CD14-positive monocyte (primary cell): ENCODE results near the gene CCDC50. TPM values are rescaled to one million over a fixed set of nuclear protein-coding genes. Genes with fewer than 3 reads are reported as not detected.

Source experiments
- DNase-seq, 3 donors: peaks; one replicate each; pipeline ENCODE4 v3.0.0-alpha.2; 2011 to 2022
- H2AFZ ChIP-seq: 2 replicates; pipeline ENCODE4 v1.6.0; 2012; ENCODE audit warnings: mild to moderate bottlenecking, low read depth, low read length, inconsistent platforms; ENCODE audit not compliant: insufficient read depth, poor library complexity, severe bottlenecking
- H3K27ac ChIP-seq, 2 donors: 1 replicate in 1 of 2; 2 replicates in 1 of 2; pipeline ENCODE4 v1.5.1; 2012 to 2013; ENCODE audit warnings: low read length in 2 of 2, control low read depth in 1 of 2, inconsistent platforms in 1 of 2, low read depth in 1 of 2, mild to moderate bottlenecking in 1 of 2
- H3K27me3 ChIP-seq, 2 donors: one replicate each; pipeline versions ENCODE4 v1.6.0 to v1.6.1; 2011 to 2013; ENCODE audit warnings: low read length in 2 of 2; ENCODE audit not compliant: control insufficient read depth in 2 of 2, insufficient read depth in 2 of 2
- H3K36me3 ChIP-seq, 2 donors: replicated peaks in 1 of 2; 1 replicate in 1 of 2; 2 replicates in 1 of 2; pipeline versions ENCODE4 v1.5.1 to v1.6.1; 2012 to 2013; ENCODE audit warnings: low read length in 2 of 2, control low read depth in 1 of 2, inconsistent platforms in 1 of 2, mild to moderate bottlenecking in 1 of 2; ENCODE audit not compliant: insufficient read depth in 2 of 2, control insufficient read depth in 1 of 2
- H3K4me1 ChIP-seq, 2 donors: 1 replicate in 1 of 2; 2 replicates in 1 of 2; pipeline versions ENCODE4 v1.5.1 to v1.6.1; 2012 to 2013; ENCODE audit warnings: low read length in 2 of 2, control low read depth in 1 of 2, inconsistent platforms in 1 of 2, mild to moderate bottlenecking in 1 of 2, moderate library complexity in 1 of 2; ENCODE audit not compliant: insufficient read depth in 2 of 2, control insufficient read depth in 1 of 2
- H3K4me2 ChIP-seq: replicated peaks from 2 replicates; pipeline ENCODE3; 2012; ENCODE audit warnings: low read length, moderate library complexity, mild to moderate bottlenecking; ENCODE audit not compliant: poor library complexity, severe bottlenecking; ENCODE audit errors: extremely low read depth
- H3K4me3 ChIP-seq, 3 experiments: fragments of 200-600 bp in 1 of 3; sonication (generic) in 1 of 3; replicated peaks in 1 of 3; 1 replicate in 2 of 3; 2 replicates in 1 of 3; pipeline ENCODE4 v1.5.1; 2011 to 2013; ENCODE audit warnings: low read length in 3 of 3, mild to moderate bottlenecking in 3 of 3, control low read depth in 2 of 3, low read depth in 2 of 3, inconsistent platforms in 1 of 3, moderate library complexity in 1 of 3
- H3K79me2 ChIP-seq: 2 replicates; pipeline ENCODE4 v1.6.0; 2012; ENCODE audit warnings: mild to moderate bottlenecking, control low read depth, inconsistent platforms, low read length, moderate library complexity; ENCODE audit not compliant: insufficient read depth
- H3K9ac ChIP-seq: 2 replicates; pipeline ENCODE4 v1.6.0; 2017; ENCODE audit warnings: low read length, mild to moderate bottlenecking; ENCODE audit not compliant: insufficient read depth, poor library complexity, severe bottlenecking
- H3K9me3 ChIP-seq, 2 donors: replicated peaks in 1 of 2; 1 replicate in 1 of 2; 2 replicates in 1 of 2; pipeline versions ENCODE4 v1.5.1 to v1.6.1; 2012 to 2013; ENCODE audit warnings: low read length in 2 of 2, control low read depth in 1 of 2; ENCODE audit not compliant: control insufficient read depth in 1 of 2, insufficient read depth in 1 of 2
- H4K20me1 ChIP-seq: 2 replicates; pipeline ENCODE4 v1.6.0; 2012; ENCODE audit warnings: mild to moderate bottlenecking, low read length, control low read depth, moderate library complexity; ENCODE audit not compliant: insufficient read depth
- H3K27ac Mint-ChIP-seq, 7 donors: one replicate each; pipeline ENCODE4 v1.8.0; 2020; ENCODE audit warnings: mild to moderate bottlenecking in 7 of 7, mixed read lengths in 7 of 7, moderate library complexity in 6 of 7, inconsistent platforms in 2 of 7
- H3K27me3 Mint-ChIP-seq, 3 donors: one replicate each; pipeline ENCODE4 v1.8.0; 2021 to 2022; ENCODE audit warnings: low read depth in 3 of 3, mild to moderate bottlenecking in 3 of 3, mixed read lengths in 3 of 3, moderate library complexity in 3 of 3, inconsistent platforms in 1 of 3
- H3K36me3 Mint-ChIP-seq, 2 donors: one replicate each; pipeline ENCODE4 v1.8.0; 2020; ENCODE audit warnings: mixed read lengths in 2 of 2, inconsistent platforms in 1 of 2, mild to moderate bottlenecking in 1 of 2
- H3K4me1 Mint-ChIP-seq: one replicate; pipeline ENCODE4 v1.8.0; 2020; ENCODE audit warnings: mild to moderate bottlenecking, mixed read lengths
- H3K4me3 Mint-ChIP-seq, 2 donors: one replicate each; pipeline ENCODE4 v1.8.0; 2020; ENCODE audit warnings: mild to moderate bottlenecking in 2 of 2, mixed read lengths in 2 of 2, moderate library complexity in 1 of 2
- H3K9me3 Mint-ChIP-seq, 7 donors: one replicate each; pipeline ENCODE4 v1.8.0; 2020 to 2022; ENCODE audit warnings: mixed read lengths in 7 of 7, mild to moderate bottlenecking in 6 of 7, moderate library complexity in 6 of 7, inconsistent platforms in 2 of 7
- CTCF ChIP-seq: fragments of 200-600 bp; IDR thresholded peaks from one replicate; pipeline ENCODE4 v1.8.0; 2022; ENCODE audit warnings: antibody characterized with exemption, mild to moderate bottlenecking
- WGBS: methylation state at CpG from one replicate; pipeline ENCODE4 v1.1.5; 2013; ENCODE audit warnings: missing lambda C conversion rate; ENCODE audit not compliant: insufficient coverage; 5-methylcytosine and 5-hydroxymethylcytosine counted together
- intact Hi-C, 2 donors: fragments of 100-400 bp; cut with micrococcal nuclease; formaldehyde crosslinking; loops; one replicate each; pipeline versions ENCODE4 v1.15.0 to v1.15.1; 2023
- polyA plus RNA-seq, 3 donors: library from polyadenylated mRNA; depleted of rRNA in 1 of 3; unstranded in 2 of 3; stranded (reverse) in 1 of 3; fragments of 300-500 nt in 2 of 3; fragments of >200 nt in 1 of 3; fragmentation: Illumina TruSeq in 2 of 3; gene quantifications; 1 replicate in 2 of 3; 2 replicates in 1 of 3; pipeline ENCODE4 v1.2.3, GENCODE V29; 2012 to 2021

The CCDC50 gene
- polyA plus RNA-seq, 3 donors, result 13.3 to 29.2 (median 25.8) TPM

- no peaks in the 10 kb centered on the region for H3K4me1 Mint-ChIP-seq
- Histone ChIP-seq H3K9ac (no peak overlapping the region), H2AFZ (no peak overlapping the region), H3K27me3 (no peaks in the 10 kb centered on the region), H3K27ac (no peak overlapping the region), H3K79me2 (no peaks in the 10 kb centered on the region), H3K4me2 (no peak overlapping the region), H3K4me1 (no peaks in the 10 kb centered on the region), H4K20me1 (no peaks in the 10 kb centered on the region), H3K4me3 (no peak overlapping the region), H3K36me3 (no peaks in the 10 kb centered on the region), H3K9me3 (no peaks in the 10 kb centered on the region)
- H3K36me3 Mint-ChIP-seq, result no peaks in the 10 kb centered on the region
- no CpG with 5 or more reads among the region's 1 CpG for WGBS
- no peaks in the 10 kb centered on the region for H3K9me3 Mint-ChIP-seq
- intact Hi-C loops, result no loop called here
- no peak overlapping the region for H3K4me3 Mint-ChIP-seq
- H3K27me3 Mint-ChIP-seq, result no peaks in the 10 kb centered on the region
- TF ChIP-seq CTCF, result no peak
- no peak overlapping the region for H3K27ac Mint-ChIP-seq
- DNase-seq, result no peak
These were observed 104.8 kb downstream of the CCDC50 start for GRCh38 chr3:191434024-191434423.

GRCh38 chr3:191435981-191436380 is 106.8 kb downstream of the CCDC50 start:
- Mint-ChIP-seq H3K4me1 (no peaks in the 10 kb centered on the region), H3K27ac (no peak overlapping the region)

More at GRCh38 chr3:191435981-191436380, 106.8 kb downstream of the CCDC50 start:
- Histone ChIP-seq H3K4me1 (no peaks in the 10 kb centered on the region), H3K9me3 (no peaks in the 10 kb centered on the region), H3K27ac (no peak overlapping the region), H3K27me3 (no peaks in the 10 kb centered on the region), H3K4me2 (no peak overlapping the region), H3K9ac (no peak overlapping the region), H3K4me3 (no peak overlapping the region), H3K79me2 (no peaks in the 10 kb centered on the region), H4K20me1 (no peaks in the 10 kb centered on the region), H2AFZ (no peak overlapping the region), H3K36me3 (no peaks in the 10 kb centered on the region)
- no peaks in the 10 kb centered on the region for H3K36me3 Mint-ChIP-seq
- TF ChIP-seq CTCF, result no peak
- no CpG with 5 or more reads among the region's 2 CpGs for WGBS
- DNase-seq, result no peak
- H3K27me3 Mint-ChIP-seq, result no peaks in the 10 kb centered on the region
- H3K4me3 Mint-ChIP-seq, result no peak overlapping the region
- intact Hi-C loops, result no loop called here
- H3K9me3 Mint-ChIP-seq, result peaks cover 0 to 2% (median 0%) of the 10 kb centered on the region in 7 donors
